Measurements from ENCODE around the gene VSTM2B.
"Not testable (repeated sequence)": the region's sequence is repeated elsewhere in the genome, so short reads cannot be mapped to it uniquely, and the experiment has no call there.

- TF ChIP-seq CTCF (IDR thresholded peaks at IDR 0.05; ENCODE audit: low read depth, low read length); POLR2A (IDR thresholded peaks at IDR 0.05; ENCODE audit: extremely low read depth, insufficient read length): not testable (repeated sequence)
Measured at GRCh38 chr19:29559110-29559509, 33.3 kb downstream of the VSTM2B start.
